AG08396 (cell line): Measurements from ENCODE around the gene NUBP1.
"Not testable (repeated sequence)": the region's sequence is repeated elsewhere in the genome, so short reads cannot be mapped to it uniquely, and the experiment has no call there.

Experiments used
- DNase-seq: peaks from one replicate; pipeline ENCODE4 v3.0.0; 2012; ENCODE audit warnings: low spot score, mixed read lengths

The NUBP1 gene

DNA sequence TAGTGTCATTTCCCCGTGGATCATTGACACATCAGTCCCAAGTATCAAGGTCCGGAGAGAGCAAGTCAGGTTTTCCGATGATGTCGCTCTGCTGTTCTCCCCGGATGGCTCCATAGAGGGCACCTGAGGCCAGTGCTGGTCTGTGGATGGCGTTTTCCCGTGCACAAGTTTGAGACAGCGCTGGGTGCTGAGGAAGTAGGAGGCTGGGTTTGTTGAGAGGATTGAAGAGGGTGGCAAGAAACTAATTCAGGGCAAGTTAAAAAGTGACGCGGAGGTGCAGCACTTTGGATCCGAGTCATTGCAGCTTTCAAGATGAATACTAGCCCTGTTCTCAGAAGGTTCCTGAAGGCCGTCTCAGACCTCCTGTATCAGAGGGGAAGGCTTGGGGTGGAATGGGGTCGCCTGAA, 7.7 kb downstream of the NUBP1 start:
- no peak for DNase-seq

DNA sequence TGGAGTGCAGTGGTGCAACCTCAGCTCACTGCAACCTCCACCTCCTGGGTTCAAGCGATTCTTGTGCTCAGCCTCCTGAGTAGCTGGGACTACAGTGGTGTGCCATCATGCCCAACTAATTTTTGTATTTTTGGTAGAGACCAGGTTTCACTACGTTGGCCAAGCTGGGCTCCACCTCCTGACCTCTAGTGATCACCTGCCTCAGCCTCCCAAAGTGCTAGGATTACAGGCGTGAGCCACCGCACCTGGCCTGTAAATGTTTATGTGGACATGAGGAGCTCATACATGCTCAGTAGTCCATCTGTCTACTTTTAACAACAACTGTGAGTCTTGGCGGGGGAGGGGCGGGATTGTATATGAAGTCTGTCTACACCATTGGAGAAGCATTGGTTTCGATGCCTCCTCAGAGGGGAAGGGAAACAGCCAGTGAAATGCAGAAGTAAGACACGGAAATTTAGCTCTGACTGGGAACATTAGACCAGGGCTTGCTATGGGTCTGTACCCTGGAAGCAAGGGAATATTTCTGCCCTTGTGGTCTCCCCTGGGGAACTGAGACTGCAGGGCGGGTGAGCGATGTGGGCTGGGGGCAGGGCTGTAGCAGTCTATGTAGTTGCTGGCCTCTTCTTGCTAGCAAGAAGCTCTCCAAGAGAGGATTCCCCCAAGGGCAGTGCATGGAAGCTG, 9.3 kb downstream of the NUBP1 start:
- no peak for DNase-seq

- no peak for DNase-seq
Observed at GRCh38 chr16:10753670-10754069, 10.0 kb downstream of the NUBP1 start.

- DNase-seq = peak; percentile 46
Observed at GRCh38 chr16:10754941-10755340, 11.3 kb downstream of the NUBP1 start.

DNA sequence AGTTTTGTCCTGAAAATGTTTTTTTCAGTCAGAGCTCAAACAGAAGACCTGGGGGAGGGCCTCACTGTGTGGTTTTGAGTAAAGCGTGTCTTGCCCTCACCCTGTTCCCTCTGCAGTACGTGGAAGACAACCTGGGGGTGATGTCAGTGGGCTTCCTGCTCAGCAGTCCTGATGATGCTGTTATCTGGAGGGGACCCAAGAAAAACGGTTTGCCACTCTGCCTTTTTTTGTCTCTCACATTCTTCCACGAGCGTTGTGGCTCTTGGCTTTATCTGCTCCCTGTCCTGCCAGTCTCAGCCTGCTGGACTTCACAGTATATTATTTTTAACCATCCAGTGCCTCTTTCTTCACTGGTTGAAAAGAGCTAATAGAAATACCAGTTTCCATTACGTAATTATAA, 12.9 kb downstream of the NUBP1 start:
- DNase-seq = no peak

- DNase-seq = no peak
Observed at GRCh38 chr16:10760858-10761257, 17.2 kb downstream of the NUBP1 start.

- no peak for DNase-seq
Observed at GRCh38 chr16:10761373-10761772, 17.7 kb downstream of the NUBP1 start.

GRCh38 chr16:10762336-10763016, 18.8 kb downstream of the NUBP1 start:
- DNase-seq = no peak

DNA sequence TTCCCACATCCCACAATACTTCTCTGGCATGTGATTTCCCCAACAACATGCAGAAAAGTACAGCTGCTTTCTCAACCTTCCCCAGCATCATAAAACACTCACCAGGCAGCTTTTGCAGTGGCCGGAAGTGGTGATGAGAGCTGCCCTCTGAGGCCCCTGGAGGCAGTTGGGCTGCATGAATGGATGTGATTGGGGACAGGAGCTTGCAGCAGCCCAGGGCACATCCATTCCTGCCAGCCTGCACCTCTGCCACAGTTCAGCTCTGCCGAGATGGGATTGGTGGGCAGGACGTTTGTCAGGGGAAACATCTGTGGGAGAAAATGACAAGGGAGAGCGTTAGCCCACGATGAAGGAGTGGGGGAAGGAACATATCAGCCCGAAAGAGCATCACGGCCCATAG, 19.8 kb downstream of the NUBP1 start:
- DNase-seq = no peak

DNA sequence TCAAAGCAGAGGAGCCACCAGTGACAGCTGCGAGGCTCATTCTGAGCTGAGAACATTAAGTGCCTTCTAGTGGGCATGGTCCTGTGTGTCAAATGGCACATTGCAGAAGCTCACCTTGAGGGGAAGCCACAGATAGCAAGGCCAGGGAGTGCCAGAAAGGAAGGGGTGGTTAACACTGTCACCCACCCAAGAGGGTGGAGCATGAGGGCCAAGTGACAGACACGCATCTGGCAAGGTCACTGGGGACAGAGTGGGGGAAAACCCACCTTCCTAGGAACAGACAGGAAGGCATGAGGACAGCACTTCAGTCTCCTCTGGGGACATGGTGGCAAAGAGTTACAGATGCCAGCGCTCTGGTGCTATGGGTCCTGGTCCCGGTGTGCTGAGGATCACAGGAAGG, 22.1 kb downstream of the NUBP1 start:
- no peak for DNase-seq

GRCh38 chr16:10767127-10767526, 23.5 kb downstream of the NUBP1 start:
- DNase-seq = no peak

DNA sequence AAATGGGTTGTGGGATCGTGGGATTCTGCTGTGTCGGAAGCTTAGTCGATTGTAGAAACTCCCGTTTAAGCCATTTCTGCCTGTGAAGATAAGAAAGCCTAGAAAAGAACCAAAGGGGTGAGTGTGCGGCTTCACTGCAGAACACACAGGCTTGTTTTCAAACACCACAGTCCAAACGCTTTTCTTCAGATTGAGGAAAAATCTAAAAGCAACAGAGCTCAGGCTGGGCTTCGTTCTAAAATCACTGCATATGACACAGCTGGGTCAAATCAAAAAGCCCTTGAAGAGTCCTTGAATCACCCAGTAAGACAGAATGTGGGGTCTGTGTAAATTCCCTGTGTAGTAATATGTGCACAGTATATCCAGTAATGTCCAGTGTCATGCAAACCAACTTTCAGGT, 25.7 kb downstream of the NUBP1 start:
- DNase-seq = no peak

DNA sequence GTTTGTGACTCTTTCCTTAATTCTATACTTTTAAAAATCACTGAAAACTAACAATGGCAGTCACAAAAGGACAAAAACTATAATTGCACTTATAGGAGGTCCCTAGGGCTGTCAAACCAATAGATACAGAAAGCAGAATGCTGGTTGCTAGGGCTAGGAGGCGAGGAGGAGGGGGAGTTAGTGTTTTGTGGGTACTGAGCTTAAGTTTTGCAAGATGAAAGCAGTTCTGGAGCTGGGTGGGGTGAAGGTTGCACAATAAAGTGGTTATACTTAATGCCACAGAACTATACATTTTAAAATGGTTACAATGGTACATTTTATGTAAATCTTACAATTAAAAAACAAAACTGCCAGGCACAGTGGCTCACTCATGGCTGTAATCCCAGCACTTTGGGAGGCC, 27.3 kb downstream of the NUBP1 start:
- no peak for DNase-seq

DNA sequence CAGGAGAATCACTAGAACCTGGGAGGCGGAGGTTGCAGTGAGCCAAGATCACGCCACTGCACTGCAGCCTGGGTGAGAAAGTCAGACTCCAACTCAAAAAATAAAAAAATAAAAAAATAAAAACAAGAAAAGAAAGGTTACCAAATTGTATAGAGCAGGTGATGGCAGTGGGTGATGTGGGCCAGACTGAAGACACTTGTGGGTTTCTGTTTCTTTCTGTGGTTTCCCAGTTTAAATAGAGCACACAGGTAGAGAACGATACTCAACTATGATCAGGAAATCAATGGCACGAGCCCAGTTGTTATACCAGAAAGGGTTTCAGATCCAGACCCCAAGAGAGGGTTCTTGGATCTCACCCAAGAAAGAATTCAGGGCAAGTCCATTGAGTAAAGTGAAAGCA, 32.6 kb downstream of the NUBP1 start:
- no peak for DNase-seq

DNA sequence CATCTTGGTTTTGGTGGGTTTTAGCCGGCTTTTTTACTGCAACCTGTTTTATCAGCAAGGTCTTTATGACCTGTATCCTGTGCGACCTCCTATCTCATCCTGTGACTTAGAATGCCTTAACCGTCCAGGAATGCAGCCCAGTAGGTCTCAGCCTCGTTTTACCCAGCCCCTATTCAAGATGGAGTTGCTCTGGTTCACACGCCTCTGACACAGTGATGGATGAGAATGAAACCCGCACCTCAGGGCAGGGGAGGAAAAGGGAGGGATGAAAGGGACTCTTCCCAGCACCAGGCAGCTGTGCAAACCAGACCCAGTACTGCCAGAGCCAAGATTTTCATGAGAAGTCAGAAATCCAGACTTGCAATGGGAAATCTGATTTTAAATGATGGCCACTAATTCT, 33.3 kb downstream of the NUBP1 start:
- DNase-seq = not testable (repeated sequence)

DNA sequence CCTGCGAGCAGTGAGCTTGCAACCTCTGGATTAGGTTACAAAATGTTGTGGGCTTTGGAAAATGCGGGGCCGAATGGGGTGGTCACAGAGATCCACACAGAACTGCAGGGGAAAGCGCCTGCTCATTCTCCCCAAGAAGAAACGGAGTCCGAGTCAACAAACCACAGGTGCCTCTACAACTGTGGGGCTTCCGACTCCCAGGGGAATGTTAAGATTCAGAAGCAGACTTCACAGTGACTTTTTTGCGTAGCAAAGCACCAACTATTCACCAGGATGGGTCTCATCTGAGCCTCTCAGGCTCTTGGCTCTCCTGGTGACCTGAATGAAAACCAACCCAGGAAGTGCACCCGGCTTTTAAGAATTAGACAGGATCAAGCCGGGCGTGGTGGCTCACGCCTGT, 33.7 kb downstream of the NUBP1 start:
- no peak for DNase-seq

DNA sequence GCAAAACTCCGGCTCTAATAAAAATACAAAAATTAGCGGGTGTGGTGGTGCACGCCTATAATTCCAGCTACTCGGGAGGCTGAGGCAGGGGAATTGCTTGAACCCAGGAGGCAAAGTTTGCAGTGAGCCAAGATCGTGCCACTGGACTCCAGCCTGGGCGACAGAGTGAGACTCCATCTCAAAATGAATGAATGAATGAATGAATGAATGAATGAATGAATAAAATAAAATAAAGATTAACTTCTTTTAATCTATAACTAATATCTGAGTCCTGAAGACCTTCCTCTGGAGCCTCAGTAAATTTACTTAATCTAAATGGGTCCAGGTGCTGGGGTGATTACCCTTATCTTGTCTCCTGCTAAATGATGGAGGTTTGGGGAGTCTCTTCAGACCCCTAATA, 36.3 kb downstream of the NUBP1 start:
- DNase-seq = not testable (repeated sequence)

GRCh38 chr16:10780628-10781027, 37.0 kb downstream of the NUBP1 start:
- no peak for DNase-seq

GRCh38 chr16:10782628-10783027, 39.0 kb downstream of the NUBP1 start:
- DNase-seq = no peak

- no peak for DNase-seq
Observed at GRCh38 chr16:10787304-10787703, 43.7 kb downstream of the NUBP1 start.

DNA sequence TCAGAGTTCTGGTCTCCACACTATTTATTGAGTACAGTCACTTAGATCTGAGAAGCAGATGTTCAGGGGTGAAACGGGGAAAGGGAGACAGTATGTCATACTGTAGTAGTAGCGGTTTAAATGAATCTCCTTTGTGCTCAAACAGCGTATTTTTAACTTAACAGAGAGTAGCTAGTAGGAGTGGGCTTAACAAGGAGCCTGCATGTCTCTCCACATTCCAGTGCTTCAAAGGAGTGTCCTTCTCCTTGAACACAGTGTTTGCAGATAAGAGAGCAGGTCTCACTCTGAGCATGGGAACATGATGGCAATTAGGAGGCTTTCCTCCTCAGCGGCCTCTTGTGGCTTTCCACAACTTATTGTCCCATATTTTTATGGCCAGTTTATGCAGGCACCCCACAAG, 45.0 kb downstream of the NUBP1 start:
- DNase-seq = not testable (repeated sequence)

GRCh38 chr16:10791048-10791447, 47.4 kb downstream of the NUBP1 start:
- no peak for DNase-seq

GRCh38 chr16:10799736-10800135, 56.1 kb downstream of the NUBP1 start:
- no peak for DNase-seq

- no peak for DNase-seq
Observed at GRCh38 chr16:10805334-10805733, 61.7 kb downstream of the NUBP1 start.
